Type B pancreatic cell (in vitro differentiated cells): Measurements from ENCODE around the gene TNF. TPM values are rescaled to one million over a fixed set of nuclear protein-coding genes. Genes with fewer than 3 reads are reported as not detected.
A peak's percentile ranks its signal among the peaks of the same experiment; 100 is the strongest.

ENCODE experiments used
- DNase-seq: peaks from one replicate; pipeline ENCODE4 v3.0.0; 2021; ENCODE audit warnings: mixed read lengths; ENCODE audit not compliant: unreplicated experiment; ENCODE audit errors: extremely low spot score
- H3K27ac Mint-ChIP-seq: 2 replicates; pipeline ENCODE4 v1.8.0; 2021; ENCODE audit warnings: mild to moderate bottlenecking, mixed read lengths
- H3K27me3 Mint-ChIP-seq: 2 replicates; pipeline ENCODE4 v1.8.0; 2021; ENCODE audit warnings: mixed read lengths
- H3K36me3 Mint-ChIP-seq: 2 replicates; pipeline ENCODE4 v1.8.0; 2021; ENCODE audit warnings: mixed read lengths
- H3K4me1 Mint-ChIP-seq: one replicate; pipeline ENCODE4 v1.8.0; 2021; ENCODE audit warnings: mixed read lengths; ENCODE audit not compliant: unreplicated experiment
- H3K4me3 Mint-ChIP-seq: 2 replicates; pipeline ENCODE4 v1.8.0; 2021; ENCODE audit warnings: mild to moderate bottlenecking, mixed read lengths
- H3K9me3 Mint-ChIP-seq: 2 replicates; pipeline ENCODE4 v1.8.0; 2021; ENCODE audit warnings: mixed read lengths
- total RNA-seq: library from RNA; stranded (reverse); gene quantifications from 2 replicates; pipeline ENCODE4 v1.2.1, GENCODE V29; 2021; ENCODE audit warnings: low replicate concordance
- TF ChIP-seq, protein P1 (sequence below): fragments of 200-600 bp; sonication (generic); conservative IDR thresholded peaks from 2 replicates; pipeline ENCODE4 v1.5.0; 2021; ENCODE audit warnings: antibody characterized with exemption, mild to moderate bottlenecking

Gene TNF
- total RNA-seq, 1 donor from 2014 or later: not detected

- Mint-ChIP-seq H3K4me3 (no peak overlapping the region), H3K4me1 (peaks cover 13% of the 10 kb centered on the region), H3K9me3 (no peaks in the 10 kb centered on the region)
These were observed 41.4 kb upstream of the TNF start for GRCh38 chr6:31534011-31534410.

DNA sequence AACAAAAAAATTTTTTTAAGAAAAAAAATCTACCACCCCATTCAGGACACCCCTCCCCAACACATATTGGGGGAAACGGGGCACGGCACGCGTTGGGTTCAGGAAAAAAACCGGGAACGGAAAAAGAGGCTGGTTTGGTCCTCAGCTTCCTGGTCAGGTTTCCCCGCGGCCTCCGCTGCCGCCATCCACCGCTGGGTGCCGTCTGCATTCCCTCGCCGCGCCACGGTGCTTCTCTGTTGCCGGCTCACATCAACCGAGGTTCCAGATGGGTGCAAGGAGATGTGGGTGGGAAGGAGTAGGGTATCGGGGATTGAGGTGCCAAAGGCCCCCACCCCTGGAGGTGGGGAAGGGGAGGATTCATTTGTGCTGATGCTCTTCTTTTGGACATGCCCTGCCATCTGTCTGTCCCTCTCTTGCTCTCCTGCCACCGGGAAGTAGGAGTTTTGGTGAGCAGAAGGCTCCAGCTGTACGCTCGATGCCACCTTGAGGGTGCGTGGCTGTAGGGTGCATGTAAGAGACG lies 40.8 kb upstream of the TNF start:
- Mint-ChIP-seq H3K27me3 (no peaks in the 10 kb centered on the region), H3K9me3 (no peaks in the 10 kb centered on the region), H3K36me3 (peaks cover 63% of the 10 kb centered on the region), H3K27ac (peak overlapping the region; percentile 39), H3K4me3 (no peak overlapping the region), H3K4me1 (peaks cover 18% of the 10 kb centered on the region)
- DNase-seq: no peak
- TF ChIP-seq, protein P1, sequence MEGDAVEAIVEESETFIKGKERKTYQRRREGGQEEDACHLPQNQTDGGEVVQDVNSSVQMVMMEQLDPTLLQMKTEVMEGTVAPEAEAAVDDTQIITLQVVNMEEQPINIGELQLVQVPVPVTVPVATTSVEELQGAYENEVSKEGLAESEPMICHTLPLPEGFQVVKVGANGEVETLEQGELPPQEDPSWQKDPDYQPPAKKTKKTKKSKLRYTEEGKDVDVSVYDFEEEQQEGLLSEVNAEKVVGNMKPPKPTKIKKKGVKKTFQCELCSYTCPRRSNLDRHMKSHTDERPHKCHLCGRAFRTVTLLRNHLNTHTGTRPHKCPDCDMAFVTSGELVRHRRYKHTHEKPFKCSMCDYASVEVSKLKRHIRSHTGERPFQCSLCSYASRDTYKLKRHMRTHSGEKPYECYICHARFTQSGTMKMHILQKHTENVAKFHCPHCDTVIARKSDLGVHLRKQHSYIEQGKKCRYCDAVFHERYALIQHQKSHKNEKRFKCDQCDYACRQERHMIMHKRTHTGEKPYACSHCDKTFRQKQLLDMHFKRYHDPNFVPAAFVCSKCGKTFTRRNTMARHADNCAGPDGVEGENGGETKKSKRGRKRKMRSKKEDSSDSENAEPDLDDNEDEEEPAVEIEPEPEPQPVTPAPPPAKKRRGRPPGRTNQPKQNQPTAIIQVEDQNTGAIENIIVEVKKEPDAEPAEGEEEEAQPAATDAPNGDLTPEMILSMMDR: no peak

More at GRCh38 chr6:31534011-31534410, 41.4 kb upstream of the TNF start:
- Mint-ChIP-seq H3K36me3 (peaks cover 58% of the 10 kb centered on the region), H3K27me3 (no peaks in the 10 kb centered on the region), H3K27ac (no peak overlapping the region)
- TF ChIP-seq, protein P1: no peak
- DNase-seq: no peak

DNA sequence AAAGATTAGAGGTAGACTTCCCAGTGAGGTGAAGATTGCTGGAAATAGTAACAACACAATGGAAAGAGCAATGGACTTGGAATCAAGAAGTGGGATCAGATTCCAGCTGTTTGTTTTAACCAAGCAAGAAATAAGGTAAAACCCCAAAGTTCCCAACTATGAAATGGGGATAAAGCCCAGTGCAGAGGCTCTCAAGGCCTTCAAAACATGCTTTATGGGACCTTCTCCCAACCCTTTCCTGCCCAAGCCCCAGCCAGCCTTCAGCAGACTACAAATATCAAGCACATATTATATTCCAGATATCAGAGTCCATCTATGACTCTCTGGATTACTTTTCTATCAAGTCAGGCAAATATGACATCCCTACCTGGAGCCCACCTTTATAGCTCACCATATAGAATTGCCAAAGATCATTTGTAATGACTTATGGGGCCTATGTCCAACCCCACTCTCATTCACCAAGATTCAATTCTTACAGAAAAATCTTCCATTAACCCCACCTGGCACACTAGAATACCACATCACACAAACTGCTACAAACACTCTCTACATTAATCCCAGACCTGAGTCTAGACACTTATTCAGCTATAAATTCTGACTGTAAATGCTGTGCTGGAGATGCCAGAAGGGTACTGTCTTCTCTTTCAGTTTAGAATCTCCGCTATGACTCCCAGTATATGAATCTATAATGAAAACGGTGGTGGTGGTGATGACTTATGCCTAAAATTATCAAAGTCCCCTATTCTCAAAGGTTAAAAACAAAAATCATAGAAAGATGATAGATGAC lies 39.6 kb upstream of the TNF start:
- H3K27ac Mint-ChIP-seq: peak overlapping the region; percentile 10
- H3K4me3 Mint-ChIP-seq: peak overlapping the region; percentile 3
- no peaks in the 10 kb centered on the region for H3K9me3 Mint-ChIP-seq
- TF ChIP-seq, protein P1: no peak
- no peaks in the 10 kb centered on the region for H3K27me3 Mint-ChIP-seq
- DNase-seq: no peak
- H3K4me1 Mint-ChIP-seq: peaks cover 26% of the 10 kb centered on the region
- H3K36me3 Mint-ChIP-seq: peaks cover 61% of the 10 kb centered on the region

DNA sequence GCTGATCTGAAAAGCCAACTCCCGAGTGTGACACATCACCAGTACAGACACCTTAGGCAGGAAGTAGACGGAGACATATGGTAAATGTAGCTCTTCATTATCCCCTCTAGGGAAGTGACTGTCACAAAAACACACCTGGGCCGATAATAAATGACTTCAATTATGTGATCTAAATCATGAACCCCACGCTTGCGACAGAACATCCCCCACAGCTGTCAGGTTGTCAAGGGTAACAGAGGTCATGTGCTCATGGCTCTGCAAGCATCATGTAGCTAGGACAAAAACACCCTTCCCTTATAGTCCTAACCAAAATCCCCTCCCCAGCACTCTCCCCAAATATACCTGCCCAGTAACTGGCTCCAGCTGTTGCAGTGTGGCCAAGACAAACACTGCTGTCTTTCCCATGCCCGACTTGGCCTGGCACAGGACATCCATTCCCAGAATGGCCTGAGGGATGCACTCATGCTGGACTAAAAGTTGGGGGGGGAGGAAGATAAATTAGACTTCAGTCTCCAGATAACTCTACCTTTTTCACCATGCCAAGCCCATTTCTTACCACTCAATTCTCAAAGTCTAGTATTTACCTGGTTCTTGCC lies 36.5 kb upstream of the TNF start:
- H3K4me1 Mint-ChIP-seq: peaks cover 21% of the 10 kb centered on the region
- TF ChIP-seq, protein P1: no peak
- no peaks in the 10 kb centered on the region for H3K27me3 Mint-ChIP-seq
- peaks cover 48% of the 10 kb centered on the region for H3K36me3 Mint-ChIP-seq
- peak overlapping the region; percentile 99 for H3K4me3 Mint-ChIP-seq
- H3K27ac Mint-ChIP-seq: peak overlapping the region; percentile 52
- H3K9me3 Mint-ChIP-seq: no peaks in the 10 kb centered on the region
- DNase-seq: no peak

DNA sequence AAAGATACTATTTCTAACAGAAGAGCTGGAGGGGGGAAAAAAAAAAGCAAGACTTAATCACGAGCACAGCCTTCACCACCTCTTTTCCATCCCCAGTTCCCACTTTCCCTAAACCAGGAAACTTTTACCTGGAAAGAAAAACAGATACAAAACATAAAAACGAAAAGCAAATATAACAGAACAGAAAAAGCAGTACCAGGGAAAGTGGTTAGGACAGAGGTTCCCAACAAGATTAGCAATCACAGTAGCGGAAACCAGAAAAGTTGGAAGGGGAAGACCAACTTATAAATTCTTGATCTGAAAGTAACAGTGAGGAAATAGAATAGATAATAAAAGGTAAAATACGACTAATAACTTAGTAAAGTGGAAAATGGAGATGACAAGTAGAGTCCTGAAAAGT lies 34.7 kb upstream of the TNF start:
- H3K4me3 Mint-ChIP-seq: peak overlapping the region; percentile 99
- TF ChIP-seq, protein P1: no peak

More for the DNA sequence above, 34.7 kb upstream of the TNF start:
- no peaks in the 10 kb centered on the region for H3K9me3 Mint-ChIP-seq
- no peak for DNase-seq
- H3K27me3 Mint-ChIP-seq: no peaks in the 10 kb centered on the region
- peak overlapping the region; percentile 99 for H3K27ac Mint-ChIP-seq
- peaks cover 40% of the 10 kb centered on the region for H3K36me3 Mint-ChIP-seq
- peaks cover 22% of the 10 kb centered on the region for H3K4me1 Mint-ChIP-seq
